GM15510 (cell line): ENCODE results near the gene FYCO1.

ENCODE experiments used
- POLR2A ChIP-seq: IDR thresholded peaks from 3 replicates; pipeline ENCODE4 v1.6.1; 2011; ENCODE audit warnings: borderline replicate concordance; ENCODE audit not compliant: insufficient read length; ENCODE audit errors: extremely low read depth

The FYCO1 gene

DNA sequence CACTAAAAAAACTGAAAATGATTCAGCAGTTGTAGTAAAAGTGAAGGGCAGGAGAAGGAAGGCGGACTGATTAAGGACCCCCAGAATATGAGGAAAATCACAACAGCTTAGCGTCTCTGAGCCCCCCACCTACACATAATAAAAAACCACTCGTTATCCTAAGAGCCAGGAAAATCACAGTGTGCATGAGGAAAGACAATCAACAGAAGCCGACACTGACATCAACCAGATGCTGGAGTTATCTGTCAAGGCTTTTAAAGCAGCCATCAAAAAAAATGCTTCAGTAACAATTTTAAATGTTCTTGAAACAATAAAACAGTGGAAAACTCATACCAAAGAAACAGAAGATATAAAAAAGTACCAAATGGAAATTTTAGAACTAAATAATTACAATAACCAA lies 62.0 kb downstream of the FYCO1 start:
- no peak for TF ChIP-seq POLR2A

- no peak for TF ChIP-seq POLR2A
Measured at GRCh38 chr3:45932112-45932511, 63.5 kb downstream of the FYCO1 start.

GRCh38 chr3:45931496-45931895 lies 64.1 kb downstream of the FYCO1 start:
- no peak for TF ChIP-seq POLR2A

DNA sequence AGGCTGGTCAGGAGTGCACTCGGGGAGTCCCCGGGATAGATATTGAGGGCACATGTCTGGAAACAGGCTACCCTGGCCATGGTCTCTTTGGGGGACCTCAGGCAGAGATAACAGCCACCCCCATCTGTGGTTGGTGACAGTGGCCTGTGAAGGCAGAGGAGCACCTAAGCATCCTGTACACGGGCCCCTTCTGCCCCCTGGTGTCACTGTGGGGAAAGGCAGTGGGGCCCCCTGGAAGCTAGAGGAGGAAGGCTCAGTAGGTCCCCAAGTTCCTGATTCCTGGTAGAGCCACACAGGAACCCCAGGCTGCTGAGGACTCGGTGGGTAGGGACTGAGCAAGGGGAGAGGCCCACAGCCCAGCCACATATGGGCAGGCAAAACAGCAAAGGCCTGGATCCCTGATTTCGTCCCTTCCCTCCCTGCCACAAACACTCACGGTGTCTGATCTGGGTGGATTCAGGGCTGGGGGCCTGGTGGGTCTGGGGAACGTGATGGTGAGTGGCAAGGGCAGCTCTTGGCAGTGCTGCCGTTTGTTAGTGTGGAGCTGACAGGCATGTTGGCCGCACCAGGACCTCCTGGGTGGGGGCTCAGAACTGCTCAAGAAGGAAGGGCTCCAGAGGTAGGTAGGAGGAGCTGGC lies 66.5 kb downstream of the FYCO1 start:
- no peak for TF ChIP-seq POLR2A

DNA sequence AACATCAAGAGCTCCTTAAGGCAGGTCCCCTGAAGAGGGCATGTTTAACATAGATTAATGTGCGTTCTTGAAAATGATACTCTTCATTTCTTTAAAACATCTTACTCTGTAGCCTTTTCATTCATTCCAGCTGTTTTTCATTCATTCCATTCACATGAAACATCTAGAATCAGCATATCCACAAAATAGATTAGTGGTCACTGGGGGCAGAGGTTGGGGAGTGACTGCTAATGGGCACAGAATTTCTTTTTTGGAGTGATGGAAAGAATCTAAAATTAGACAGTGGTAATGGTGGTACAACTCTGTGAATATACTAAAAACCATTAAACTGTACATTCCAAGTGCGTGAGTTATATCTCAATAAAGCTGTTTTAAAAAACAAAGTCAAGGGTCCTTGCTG lies 67.7 kb downstream of the FYCO1 start:
- no peak for TF ChIP-seq POLR2A

- no peak for TF ChIP-seq POLR2A
Measured at GRCh38 chr3:45923755-45924154, 71.9 kb downstream of the FYCO1 start.

GRCh38 chr3:45922950-45923590 lies 72.6 kb downstream of the FYCO1 start:
- no peak for TF ChIP-seq POLR2A

DNA sequence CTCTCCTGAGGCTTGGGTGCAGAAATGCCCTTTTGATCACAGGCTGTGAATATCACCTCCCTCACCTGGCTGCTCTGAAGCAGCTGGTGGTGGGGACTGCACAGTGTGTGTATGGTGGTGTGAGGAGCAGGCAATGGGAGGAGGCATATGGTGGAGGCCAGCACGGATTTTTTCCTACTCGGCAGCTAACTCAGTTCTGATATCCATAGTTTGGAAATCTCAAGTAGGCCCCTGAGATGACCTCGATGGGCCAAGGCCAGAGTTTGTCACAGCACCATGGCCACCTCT lies 73.6 kb downstream of the FYCO1 start:
- no peak for TF ChIP-seq POLR2A

DNA sequence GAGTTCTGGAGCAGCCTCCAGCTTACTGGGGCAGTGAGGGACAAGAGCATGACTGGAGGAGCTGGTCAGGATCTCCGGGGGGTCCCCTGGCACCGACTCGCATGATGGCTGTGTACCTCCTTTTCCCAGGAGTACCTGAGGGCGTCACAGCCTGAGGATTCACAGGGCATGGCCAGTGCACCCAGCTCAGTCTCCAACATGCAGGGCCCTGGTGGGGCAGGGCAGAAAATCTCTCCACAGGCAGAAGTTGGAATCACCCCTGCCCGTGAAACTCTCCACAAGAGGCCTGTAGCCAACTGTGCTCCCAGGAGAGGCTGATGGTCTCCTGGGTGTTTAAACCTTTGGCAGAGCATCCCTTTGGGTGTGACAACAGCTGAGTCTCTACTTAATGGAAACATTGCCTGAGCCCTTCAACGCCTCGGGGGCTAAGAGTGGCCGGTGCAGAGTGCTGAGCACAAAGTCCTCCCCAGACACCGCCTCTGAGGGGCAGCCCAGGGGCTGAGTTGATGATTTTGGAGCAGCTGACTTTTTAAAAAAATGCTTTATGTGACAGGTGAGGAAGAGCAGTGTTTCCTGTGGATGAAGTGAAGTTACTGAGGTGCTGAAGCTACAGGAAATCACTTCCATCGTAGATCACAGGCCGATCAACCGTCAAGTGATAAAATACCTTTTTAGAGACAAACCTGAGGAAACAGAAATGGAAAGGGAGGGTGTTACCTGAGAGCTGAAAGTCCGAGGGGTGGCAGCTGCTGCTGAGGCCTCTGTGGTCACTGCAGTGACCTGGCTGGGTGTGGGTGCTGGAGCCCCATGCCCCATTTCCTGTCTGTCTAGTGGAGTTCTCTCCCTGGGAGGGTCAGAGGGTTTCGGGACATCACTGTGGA lies 74.2 kb downstream of the FYCO1 start:
- no peak for TF ChIP-seq POLR2A

GRCh38 chr3:45917146-45917898 lies 78.3 kb downstream of the FYCO1 start:
- no peak for TF ChIP-seq POLR2A

- no peak for TF ChIP-seq POLR2A
Measured at GRCh38 chr3:45915518-45916231, 79.9 kb downstream of the FYCO1 start.

DNA sequence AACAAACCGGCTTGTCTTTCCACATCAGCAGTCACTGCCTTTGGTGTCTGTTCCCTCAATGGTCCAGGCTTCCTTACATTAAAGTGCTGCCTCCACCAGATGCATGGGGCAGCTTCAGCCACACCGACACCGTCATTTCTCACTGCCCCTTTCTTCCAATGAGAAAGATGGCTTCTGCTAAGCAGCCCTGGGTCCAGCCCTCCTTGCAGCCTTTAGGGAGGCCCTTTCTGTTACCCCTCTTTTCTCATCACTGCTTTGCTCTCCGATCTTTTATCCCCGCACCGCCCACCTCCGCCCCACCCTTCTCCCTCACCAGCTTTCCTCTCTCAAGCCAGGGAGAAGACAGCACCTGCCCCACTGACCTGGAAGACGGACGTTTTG lies 80.6 kb downstream of the FYCO1 start:
- TF ChIP-seq POLR2A = no peak

- no peak for TF ChIP-seq POLR2A
Measured at GRCh38 chr3:45914362-45915058, 81.1 kb downstream of the FYCO1 start.

DNA sequence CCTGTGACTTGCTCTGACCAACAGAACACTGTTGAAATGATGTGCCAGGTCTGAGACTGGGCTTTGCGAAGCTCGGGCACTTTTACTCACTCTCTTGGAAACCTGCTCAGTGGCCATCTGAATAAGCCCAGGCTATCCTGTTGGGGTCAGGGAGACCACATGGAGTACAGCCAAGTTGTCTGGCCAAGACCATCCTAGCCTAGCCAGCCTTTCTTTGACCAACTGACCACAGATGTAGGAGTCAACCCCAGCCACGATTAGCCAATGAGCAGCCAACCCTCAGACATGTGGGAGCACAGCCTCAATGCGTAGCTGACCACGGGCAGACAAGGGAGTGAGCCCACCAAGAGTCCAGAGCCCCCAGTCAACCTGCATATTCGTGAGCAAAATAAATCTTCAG lies 83.2 kb downstream of the FYCO1 start:
- no peak for TF ChIP-seq POLR2A

DNA sequence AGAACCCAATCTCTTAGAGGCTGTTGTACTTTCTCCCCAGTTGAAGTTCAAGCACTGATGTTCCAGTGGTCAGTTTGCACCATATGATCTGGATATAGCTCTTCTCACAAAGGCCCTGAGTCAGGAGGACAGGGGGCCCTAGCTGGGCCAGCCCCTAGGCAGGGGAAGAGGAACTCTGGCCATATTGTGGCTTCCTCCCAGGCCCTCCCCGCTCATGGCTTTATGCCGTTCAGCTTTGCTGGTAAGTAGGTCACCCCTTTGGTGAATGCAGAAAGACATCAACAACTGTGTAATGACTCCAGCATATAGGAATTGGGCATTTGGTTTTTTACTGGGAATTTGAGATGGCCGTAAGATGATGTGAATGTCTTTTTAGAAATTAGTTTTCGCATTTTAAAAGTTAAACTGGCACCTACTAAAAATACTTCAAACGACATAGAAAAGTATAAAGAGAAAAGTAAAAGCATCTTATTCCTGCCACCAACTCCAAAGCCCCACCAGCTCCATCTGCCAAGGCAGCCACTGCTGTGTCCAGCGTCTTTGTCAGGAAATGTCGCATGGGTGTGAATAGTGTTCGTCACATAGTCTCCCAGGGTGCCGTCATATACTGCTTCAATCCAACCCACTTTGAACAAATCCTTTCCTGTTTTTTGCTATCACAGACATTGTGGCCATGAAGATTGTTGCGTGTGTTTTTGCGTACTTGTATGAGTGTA lies 84.0 kb downstream of the FYCO1 start:
- no peak for TF ChIP-seq POLR2A
